OCI-LY3 (cell line): ENCODE data around the gene LIF.

Experiments used
- EZH2phosphoT487 ChIP-seq: fragments of 200-600 bp; shearing (Covaris generic); IDR thresholded peaks from 2 replicates; pipeline ENCODE4 v1.6.1; 2018; ENCODE audit warnings: antibody characterized with exemption, mixed run types, low read depth
- TF ChIP-seq, protein P1 (sequence below): fragments of 200-600, 300-600 bp; sonication (generic); IDR thresholded peaks from 2 replicates; pipeline ENCODE4 v1.5.1; 2014; ENCODE audit warnings: antibody characterized with exemption, low read length, low read depth

DNA sequence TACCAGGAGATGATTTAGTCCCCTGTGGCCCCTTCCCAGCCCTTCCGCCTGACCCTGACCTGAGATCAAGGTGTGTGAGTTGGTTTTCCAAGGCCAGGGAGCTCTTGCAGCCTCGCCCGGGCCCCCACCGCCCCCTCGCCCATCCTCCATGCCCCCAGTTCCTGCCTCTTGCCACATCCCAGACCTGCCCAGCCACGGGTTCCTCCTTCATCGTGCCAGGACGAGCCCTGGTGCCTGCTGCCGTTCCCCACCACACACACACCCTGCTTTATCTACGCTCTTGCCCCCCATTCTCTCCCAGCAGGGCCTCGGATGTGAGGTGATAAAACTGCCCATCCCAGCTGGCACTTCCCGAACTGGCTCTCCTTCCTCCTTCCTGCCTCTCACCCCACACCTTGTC is 1.4 kb upstream of the LIF start:
- TF ChIP-seq, protein P1, sequence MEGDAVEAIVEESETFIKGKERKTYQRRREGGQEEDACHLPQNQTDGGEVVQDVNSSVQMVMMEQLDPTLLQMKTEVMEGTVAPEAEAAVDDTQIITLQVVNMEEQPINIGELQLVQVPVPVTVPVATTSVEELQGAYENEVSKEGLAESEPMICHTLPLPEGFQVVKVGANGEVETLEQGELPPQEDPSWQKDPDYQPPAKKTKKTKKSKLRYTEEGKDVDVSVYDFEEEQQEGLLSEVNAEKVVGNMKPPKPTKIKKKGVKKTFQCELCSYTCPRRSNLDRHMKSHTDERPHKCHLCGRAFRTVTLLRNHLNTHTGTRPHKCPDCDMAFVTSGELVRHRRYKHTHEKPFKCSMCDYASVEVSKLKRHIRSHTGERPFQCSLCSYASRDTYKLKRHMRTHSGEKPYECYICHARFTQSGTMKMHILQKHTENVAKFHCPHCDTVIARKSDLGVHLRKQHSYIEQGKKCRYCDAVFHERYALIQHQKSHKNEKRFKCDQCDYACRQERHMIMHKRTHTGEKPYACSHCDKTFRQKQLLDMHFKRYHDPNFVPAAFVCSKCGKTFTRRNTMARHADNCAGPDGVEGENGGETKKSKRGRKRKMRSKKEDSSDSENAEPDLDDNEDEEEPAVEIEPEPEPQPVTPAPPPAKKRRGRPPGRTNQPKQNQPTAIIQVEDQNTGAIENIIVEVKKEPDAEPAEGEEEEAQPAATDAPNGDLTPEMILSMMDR, result no peak
- no peak for TF ChIP-seq EZH2phosphoT487
